Hematopoietic multipotent progenitor cell treated with erythropoietin and hydrocortisone succinate and interleukin-3 and kit ligand, for 4 days (in vitro differentiated cells): ENCODE results near the gene FHL2.

Experiments used
- DNase-seq: peaks from one replicate; pipeline ENCODE4 v3.0.0-alpha.2; 2015

Gene FHL2

GRCh38 chr2:105377871-105378270 lies 21.0 kb downstream of the FHL2 start:
- no peak for DNase-seq

DNA sequence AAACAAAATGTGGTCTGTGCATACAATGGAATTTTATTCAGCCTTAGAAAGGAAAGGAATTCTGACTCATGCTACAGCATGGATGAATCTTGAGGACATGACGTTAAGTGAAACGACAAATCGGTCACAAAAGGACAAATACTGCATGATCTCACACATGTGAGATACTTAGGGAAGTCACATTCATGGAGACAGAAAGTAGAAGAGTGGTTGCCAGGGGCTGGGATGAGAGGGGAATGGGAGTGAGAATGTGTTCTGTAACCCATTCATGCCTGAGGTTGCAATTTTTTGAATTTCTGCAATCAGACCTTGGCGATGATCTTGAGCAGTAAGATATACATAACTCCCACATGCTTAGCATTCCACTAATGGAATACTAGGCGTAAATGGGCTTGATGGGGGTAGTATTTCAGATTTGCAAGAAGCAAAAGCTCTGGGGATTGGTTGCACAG lies 22.0 kb downstream of the FHL2 start:
- DNase-seq: no peak

DNA sequence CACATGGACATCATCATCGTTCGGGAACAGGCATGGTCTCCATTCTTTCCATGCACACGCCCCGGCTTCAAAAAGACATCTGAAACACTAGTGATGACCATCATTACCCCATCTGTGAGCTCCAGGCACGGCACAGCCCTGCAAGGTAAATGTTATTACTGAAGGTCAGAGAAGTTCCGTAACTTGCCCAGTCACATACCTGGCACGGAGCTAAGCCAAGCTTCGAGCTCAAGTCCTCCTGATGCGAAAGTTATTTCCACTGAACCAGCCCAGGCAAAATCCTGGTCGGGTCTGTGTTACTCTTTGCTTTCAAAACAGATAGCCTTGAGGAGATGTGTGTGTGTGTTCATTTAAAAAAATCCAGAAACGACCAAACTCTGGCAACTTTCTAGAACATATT lies 22.8 kb downstream of the FHL2 start:
- no peak for DNase-seq

DNA sequence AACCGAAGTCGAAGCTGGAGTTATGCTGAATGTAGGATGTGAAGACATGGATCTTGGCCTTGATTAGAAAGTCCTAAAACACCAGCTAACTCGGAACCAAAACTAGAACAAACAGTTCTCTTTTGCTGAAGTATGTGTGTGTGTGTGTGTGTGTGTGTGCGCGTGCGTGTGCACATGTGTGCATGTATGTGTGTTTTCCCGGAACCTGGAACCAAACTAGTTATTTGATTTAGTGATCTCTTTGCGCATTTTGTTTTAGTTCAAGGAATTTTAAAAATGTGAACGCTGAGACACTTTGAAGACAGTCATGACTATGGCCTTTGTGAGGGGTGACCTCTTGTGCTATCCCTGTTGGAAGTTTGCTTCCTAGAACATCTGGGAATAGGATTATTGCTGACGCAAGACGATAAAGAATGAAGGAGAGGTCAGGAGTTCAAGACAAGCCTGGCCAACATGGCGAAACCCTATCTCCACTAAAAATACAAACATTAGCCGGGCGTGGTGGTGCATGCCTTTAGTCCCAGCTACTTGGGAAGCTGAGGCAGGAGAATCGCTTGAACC lies 23.8 kb downstream of the FHL2 start:
- DNase-seq: no peak

GRCh38 chr2:105373895-105374401 lies 24.9 kb downstream of the FHL2 start:
- DNase-seq: no peak

DNA sequence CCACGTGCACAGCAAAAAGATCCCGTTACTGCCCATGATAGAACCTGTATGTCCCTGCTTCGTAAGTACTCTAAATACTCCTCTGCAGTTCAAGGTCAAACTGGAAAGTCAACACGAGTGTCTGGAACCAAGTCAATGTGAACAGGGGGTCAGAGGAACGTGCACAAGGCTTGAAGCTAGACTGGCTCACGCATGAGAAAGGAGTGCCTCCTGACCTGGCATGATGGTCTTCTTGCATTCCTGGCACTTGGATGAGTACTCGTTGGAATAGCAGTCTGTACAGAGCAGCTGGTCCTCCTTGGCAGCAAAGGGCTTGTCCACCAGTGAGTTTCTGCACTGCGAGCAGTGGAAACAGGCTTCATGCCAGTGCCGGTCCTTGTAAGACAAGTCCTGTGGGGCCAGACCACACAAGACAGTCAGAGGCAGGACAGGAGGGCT lies 25.5 kb downstream of the FHL2 start:
- DNase-seq: no peak

DNA sequence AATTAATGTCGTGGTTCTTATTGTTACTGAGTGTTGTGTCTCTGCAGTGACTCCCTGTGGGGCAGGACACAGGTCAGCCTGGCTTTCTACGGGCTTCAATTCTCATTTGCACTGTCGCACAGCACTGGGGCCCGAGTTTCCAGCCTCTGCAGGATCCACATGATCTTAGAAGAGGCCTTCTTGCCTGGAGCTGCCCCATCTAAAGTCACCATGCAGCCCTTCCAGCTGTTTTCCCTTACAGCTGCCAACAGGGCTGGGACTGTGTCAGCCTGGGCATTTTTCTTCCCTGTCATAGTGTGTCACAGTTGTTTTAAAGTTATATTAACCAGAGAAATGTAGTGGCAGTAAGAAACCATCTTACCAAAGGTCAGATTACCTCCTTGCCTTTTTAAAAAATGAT lies 27.0 kb downstream of the FHL2 start:
- no peak for DNase-seq

GRCh38 chr2:105371156-105371555 lies 27.7 kb downstream of the FHL2 start:
- no peak for DNase-seq

GRCh38 chr2:105369777-105370690 lies 28.8 kb downstream of the FHL2 start:
- DNase-seq: peak; percentile 97

- no peak for DNase-seq
These were observed 30.0 kb downstream of the FHL2 start for GRCh38 chr2:105368759-105369408.

DNA sequence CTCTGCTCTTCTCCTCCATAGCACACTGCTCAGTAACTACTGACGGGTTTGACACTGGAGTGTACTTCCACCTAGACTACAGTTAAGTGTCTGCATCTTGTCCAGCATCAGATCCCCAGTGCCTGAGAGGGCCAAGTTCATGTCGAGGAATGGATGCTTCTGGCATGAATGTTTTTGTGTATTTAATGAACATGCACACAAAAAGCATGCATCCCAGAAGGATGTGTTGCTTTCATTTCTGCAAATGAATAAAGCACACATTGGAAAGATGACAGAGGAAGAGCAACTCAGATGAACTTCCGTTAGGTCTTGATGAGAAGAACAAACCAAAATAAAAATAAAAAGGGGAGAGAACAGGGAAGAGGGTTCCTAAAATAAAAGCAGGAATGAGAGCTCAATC lies 33.6 kb downstream of the FHL2 start:
- no peak for DNase-seq

GRCh38 chr2:105364436-105365139 lies 34.3 kb downstream of the FHL2 start:
- DNase-seq: no peak

DNA sequence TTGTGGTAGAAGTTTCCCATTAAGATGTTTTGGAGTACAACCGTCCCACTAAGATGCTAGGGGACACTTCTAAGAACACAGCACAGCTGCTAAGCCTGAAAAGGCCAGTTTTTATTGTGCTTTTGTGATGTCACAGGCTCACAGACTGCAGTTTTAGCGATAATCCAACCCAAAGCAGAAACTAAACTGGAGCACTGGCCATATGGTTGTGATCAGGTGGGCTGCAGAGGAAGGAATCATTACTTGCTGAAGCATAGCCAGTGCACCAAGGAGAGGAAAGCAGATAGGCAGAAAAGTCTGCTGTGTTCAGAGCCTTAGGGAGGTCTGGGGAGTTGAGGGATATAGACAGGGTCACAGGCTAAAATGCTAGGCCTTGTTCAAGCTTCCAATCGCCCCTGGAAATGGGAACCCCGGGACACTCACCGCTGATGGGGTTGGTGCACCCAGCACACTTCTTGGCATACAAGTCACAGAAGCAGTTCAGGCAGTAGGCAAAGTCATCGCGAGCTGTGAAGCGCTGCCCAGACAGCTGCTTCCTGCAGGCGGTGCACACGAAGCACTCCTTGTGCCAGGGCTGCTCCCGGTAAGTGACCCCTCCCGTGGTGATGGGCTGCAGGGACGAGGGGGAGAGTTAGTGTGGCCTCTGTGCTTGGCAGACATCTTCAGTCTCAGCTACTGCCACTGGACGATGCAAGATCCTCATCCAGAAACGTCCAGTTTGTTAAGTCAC lies 35.8 kb downstream of the FHL2 start:
- DNase-seq: peak; percentile 56

GRCh38 chr2:105361102-105361889 lies 37.6 kb downstream of the FHL2 start:
- peak; percentile 77 for DNase-seq

DNA sequence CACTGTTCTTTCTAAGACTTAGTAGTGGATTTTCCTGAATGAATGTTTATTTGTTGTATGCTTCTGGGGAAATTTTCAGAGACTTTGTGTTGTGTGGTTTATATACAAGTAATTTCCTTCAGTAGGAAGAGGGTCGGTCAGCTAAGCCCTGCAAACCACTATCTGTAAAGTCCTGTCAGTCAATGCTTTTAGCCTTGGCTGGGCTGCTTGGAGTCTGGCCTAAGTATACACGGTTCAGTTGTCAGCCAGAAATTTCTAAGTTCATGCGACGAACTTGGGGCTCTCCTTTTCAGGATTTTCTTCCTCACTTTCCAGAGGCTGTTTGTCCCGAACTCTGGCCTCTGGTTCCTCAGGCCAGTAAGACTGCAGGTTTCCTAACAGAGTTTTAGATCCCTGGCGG lies 40.3 kb downstream of the FHL2 start:
- no peak for DNase-seq

DNA sequence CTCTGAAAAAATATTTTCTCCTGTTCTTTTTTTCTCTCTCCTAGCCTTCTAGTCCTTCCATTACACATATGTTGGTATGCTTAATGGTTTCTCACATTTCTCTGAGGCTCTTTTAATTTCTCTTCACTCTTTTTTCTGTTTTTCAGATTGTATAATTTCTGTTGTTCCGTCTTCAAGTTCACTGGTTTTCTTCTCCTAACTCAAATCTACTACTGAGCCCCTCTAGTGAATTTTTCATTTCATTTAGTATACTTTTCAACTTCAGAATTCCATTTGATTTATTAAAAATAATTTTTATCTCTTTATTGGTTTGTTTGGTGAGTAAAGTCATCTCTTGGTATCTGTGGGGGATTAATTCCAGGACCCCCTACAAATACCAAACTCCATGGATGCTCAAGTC lies 41.7 kb downstream of the FHL2 start:
- no peak for DNase-seq

DNA sequence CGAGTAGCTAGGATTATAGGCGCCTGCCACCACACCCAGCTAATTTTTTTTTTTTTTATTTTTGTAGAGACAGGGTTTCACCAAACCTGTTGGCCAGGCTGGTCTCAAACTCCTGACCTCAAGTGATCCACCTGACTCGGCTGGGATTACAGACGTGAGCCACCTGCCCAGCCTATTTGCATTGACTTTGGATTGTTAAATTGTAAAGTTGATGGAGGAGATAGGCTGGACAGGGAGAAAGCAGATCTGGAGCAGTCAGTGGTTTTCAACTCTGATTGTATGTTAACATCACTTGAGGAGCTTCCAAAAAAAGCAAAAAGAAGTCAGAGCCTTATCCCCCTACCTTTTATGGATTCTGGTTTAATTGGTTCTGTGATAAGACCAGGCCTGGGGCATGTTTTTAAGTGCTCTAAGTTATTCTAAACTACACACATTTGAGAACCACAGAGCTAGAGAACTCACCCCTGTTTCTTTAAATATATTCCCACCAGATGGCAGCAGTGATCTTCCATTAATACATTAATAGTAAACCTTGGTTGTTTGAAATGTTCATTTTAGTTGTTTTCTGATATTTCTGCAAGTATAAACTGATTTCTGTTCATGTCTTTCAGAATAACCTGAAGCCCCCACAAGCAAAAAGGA lies 54.0 kb downstream of the FHL2 start:
- peak; percentile 84 for DNase-seq

DNA sequence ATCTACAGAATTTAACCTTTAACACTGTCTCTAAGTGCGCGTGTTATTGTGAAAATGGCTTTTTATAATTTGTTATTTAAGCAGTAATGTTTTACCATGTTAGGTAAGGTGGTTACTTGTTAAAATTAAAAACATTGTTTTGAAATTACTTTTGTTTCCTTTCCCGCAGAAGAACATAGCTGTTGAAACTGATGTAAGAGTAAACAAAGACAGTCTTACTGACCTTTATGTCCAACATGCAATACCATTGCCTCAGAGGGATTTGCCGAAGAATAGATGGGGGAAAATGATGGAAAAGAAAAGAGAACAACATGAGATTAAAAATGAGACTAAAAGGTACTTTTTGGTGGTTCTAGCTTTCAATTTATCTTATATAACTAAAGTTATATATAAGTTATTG lies 59.4 kb downstream of the FHL2 start:
- DNase-seq: no peak

- peak; percentile 39 for DNase-seq
These were observed 60.8 kb downstream of the FHL2 start for GRCh38 chr2:105338020-105338385.

- DNase-seq: peak; percentile 95
These were observed 61.5 kb downstream of the FHL2 start, which contains the start of gene C2orf49 for GRCh38 chr2:105337122-105338019. C2orf49 (plus strand) TSS chr2:105337540; CDS start chr2:105337588, 48 bp downstream.
